ENCODE data around the gene CTXND1. TPM values are rescaled to one million over a fixed set of nuclear protein-coding genes. Genes with fewer than 3 reads are reported as not detected.

The CTXND1 gene
- total and polyA plus RNA-seq, 2 of the 8 experiments (the other 6 are each of a cell fraction or from before 2014, with no cell fraction given) = 0.03 TPM; not detected in 1

DNA sequence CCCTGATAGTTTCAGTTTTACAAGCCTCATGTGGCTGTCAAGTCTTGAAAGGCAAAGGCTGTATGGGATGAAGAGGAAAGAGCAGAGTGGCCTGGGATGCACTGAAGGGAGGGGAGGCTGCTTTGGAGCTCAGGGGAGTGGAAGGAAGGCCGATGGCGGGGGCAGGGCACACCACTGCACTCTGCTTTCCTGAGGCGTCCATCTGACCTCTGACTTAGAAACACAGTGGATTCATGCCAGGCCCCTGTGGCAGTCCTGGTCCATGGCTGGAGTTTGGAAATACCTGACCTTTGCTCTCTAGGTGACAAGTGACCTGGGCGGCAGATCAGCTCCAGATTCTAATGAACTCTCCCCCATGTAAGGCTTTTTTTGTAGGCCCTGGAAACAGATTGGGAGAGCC lies 80.2 kb downstream of the CTXND1 start (continued):
- TF ChIP-seq, protein P1, sequence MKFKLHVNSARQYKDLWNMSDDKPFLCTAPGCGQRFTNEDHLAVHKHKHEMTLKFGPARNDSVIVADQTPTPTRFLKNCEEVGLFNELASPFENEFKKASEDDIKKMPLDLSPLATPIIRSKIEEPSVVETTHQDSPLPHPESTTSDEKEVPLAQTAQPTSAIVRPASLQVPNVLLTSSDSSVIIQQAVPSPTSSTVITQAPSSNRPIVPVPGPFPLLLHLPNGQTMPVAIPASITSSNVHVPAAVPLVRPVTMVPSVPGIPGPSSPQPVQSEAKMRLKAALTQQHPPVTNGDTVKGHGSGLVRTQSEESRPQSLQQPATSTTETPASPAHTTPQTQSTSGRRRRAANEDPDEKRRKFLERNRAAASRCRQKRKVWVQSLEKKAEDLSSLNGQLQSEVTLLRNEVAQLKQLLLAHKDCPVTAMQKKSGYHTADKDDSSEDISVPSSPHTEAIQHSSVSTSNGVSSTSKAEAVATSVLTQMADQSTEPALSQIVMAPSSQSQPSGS (IDR thresholded peaks at IDR 0.05; ENCODE audit: low read length) = no peak
- TF ChIP-seq NANOG (IDR thresholded peaks at IDR 0.05; ENCODE audit: insufficient read depth, low read depth, low read length, poor library complexity, severe bottlenecking) (no peak), BCL11A (IDR thresholded peaks at IDR 0.05; ENCODE audit: low read depth in 2 of 2, low read length in 2 of 2) (no peak), FOSL1 (IDR thresholded peaks at IDR 0.05; ENCODE audit: insufficient read depth, low read depth, low read length) (no peak), JUN (IDR thresholded peaks at IDR 0.05; ENCODE audit: low read depth, low read length) (no peak)

Data from H1 (cell line).